SK-N-SH treated with all-trans-retinoic acid at 6 μM for 48 hours (cell line): Measurements from ENCODE around the gene ZNF343.

Experiments used
- ATAC-seq: fragments of 200-7000 bp; cut with Tn5 transposase; 3 replicates; pipeline ENCODE4 v1.9.1; 2020; ENCODE audit warnings: mild to moderate bottlenecking, moderate library complexity
- BACH2 ChIP-seq: fragments of 250-450 bp; sonication (Bioruptor Pico); IDR thresholded peaks from 2 replicates; pipeline ENCODE4 v1.9.0; 2021; ENCODE audit warnings: mild to moderate bottlenecking, borderline replicate concordance
- CSDC2 ChIP-seq: fragments of 250-450 bp; sonication (Bioruptor Pico); IDR thresholded peaks from 2 replicates; pipeline ENCODE4 v1.5.0; 2020; ENCODE audit warnings: mild to moderate bottlenecking, moderate library complexity
- ESRRG ChIP-seq: fragments of 250-450 bp; sonication (Bioruptor Pico); IDR thresholded peaks from 2 replicates; pipeline ENCODE4 v1.6.1; 2021; ENCODE audit warnings: mild to moderate bottlenecking
- GLIS3 ChIP-seq: fragments of 250-450 bp; sonication (Bioruptor Pico); IDR thresholded peaks from 2 replicates; pipeline ENCODE4 v1.5.0; 2020; ENCODE audit warnings: mild to moderate bottlenecking, moderate library complexity
- ISL1 ChIP-seq: fragments of 250-450 bp; sonication (Bioruptor Pico); IDR thresholded peaks from 2 replicates; pipeline ENCODE4 v2.1.2; 2022; ENCODE audit warnings: mild to moderate bottlenecking, moderate library complexity
- OSR1 ChIP-seq: fragments of 250-450 bp; sonication (Bioruptor Pico); IDR thresholded peaks from 2 replicates; pipeline ENCODE4 v1.8.0; 2022; ENCODE audit warnings: moderate library complexity, mild to moderate bottlenecking, inconsistent platforms
- PPARA ChIP-seq: fragments of 250-450 bp; sonication (Bioruptor Pico); IDR thresholded peaks from 2 replicates; pipeline ENCODE4 v1.5.0; 2020; ENCODE audit warnings: mild to moderate bottlenecking, borderline replicate concordance
- RARB ChIP-seq: fragments of 250-450 bp; sonication (Bioruptor Pico); IDR thresholded peaks from 2 replicates; pipeline ENCODE4 v1.8.0; 2021; ENCODE audit warnings: mild to moderate bottlenecking, moderate library complexity
- SNAI2 ChIP-seq: fragments of 250-450 bp; sonication (Bioruptor Pico); IDR thresholded peaks from 2 replicates; pipeline ENCODE4 v1.5.0; 2020; ENCODE audit warnings: mild to moderate bottlenecking, moderate library complexity
- TCF4 ChIP-seq: fragments of 250-450 bp; sonication (Bioruptor Pico); IDR thresholded peaks from 2 replicates; pipeline ENCODE4 v1.8.0; 2021; ENCODE audit warnings: mild to moderate bottlenecking, moderate library complexity, borderline replicate concordance
- TOX ChIP-seq: fragments of 250-450 bp; sonication (Bioruptor Pico); IDR thresholded peaks from 2 replicates; pipeline ENCODE4 v1.8.0; 2021; ENCODE audit warnings: mild to moderate bottlenecking, moderate library complexity, borderline replicate concordance
- ZFP3 ChIP-seq: fragments of 250-450 bp; sonication (Bioruptor Pico); IDR thresholded peaks from 2 replicates; pipeline ENCODE4 v1.5.0; 2020; ENCODE audit warnings: mild to moderate bottlenecking, moderate library complexity
- ZFP30 ChIP-seq: fragments of 450-650 bp; formaldehyde crosslinking; IDR thresholded peaks from 2 replicates; pipeline ENCODE4 v1.5.0; 2022; ENCODE audit warnings: mild to moderate bottlenecking, moderate library complexity
- ZNF565 ChIP-seq: fragments of 450-650 bp; formaldehyde crosslinking; conservative IDR thresholded peaks from 2 replicates; pipeline ENCODE4 v1.5.0; 2020; ENCODE audit warnings: low read depth, mild to moderate bottlenecking, moderate library complexity
- ZNF70 ChIP-seq: fragments of 450-650 bp; formaldehyde crosslinking; IDR thresholded peaks from 2 replicates; pipeline ENCODE4 v1.5.0; 2020; ENCODE audit warnings: mild to moderate bottlenecking, moderate library complexity
- ZNF8 ChIP-seq: fragments of 450-650 bp; formaldehyde crosslinking; IDR thresholded peaks from 2 replicates; pipeline ENCODE4 v1.5.0; 2020; ENCODE audit warnings: mild to moderate bottlenecking, moderate library complexity
- TF ChIP-seq, protein P1 (sequence below): fragments of 250-450 bp; sonication (Bioruptor Pico); IDR thresholded peaks from 2 replicates; pipeline ENCODE4 v1.8.0; 2020; ENCODE audit warnings: mild to moderate bottlenecking, moderate library complexity, borderline replicate concordance
- TF ChIP-seq, protein P2 (sequence below): fragments of 250-450 bp; sonication (Bioruptor Pico); IDR thresholded peaks from 2 replicates; pipeline ENCODE4 v1.5.1; 2021; ENCODE audit warnings: mild to moderate bottlenecking, moderate library complexity
- TF ChIP-seq, protein P3 (sequence below): fragments of 250-450 bp; sonication (Bioruptor Pico); IDR thresholded peaks from 2 replicates; pipeline ENCODE4 v1.5.1; 2020; ENCODE audit warnings: low read depth, mild to moderate bottlenecking, moderate library complexity

ZNF343 gene

DNA sequence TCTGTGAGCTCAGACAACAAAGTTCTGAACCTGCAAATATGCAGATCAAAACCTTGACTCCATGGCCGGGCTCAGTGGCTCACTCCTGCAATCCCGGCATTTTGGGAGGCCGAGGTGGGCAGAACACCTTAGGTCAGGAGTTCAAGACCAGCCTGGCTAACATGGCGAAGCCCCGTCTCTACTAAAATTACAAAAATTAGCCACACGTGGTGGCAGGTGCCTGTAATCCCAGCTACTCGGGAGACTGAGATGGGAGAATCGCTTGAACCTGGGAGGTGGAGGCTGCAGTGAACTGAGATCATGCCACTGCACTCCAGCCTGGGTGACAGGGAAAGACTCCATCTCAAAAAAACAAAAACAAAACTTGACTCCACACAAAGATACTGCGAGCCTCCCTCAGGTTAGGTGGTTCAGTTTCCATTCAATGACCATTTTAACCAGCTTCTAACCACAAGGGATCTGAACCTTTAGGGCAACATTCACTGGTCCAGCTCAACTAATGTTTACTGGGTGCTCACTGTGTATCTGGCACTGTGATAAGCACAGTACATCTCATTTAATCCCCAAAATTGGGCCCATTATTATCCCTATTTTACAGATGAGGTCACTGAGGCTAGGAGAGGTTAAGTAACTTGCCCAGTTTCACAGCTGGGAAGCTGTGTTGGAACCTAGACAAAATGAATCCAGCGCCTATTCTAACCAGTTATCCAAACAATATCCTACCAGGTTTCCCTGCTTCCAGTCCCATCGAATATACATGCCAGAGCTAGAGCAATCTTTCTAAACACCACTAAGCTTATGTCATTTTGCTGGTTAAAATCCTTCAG, 39.9 kb downstream of the ZNF343 start:
- no peak for TF ChIP-seq ZNF70
- TF ChIP-seq BACH2, result no peak
- TF ChIP-seq, protein P1, sequence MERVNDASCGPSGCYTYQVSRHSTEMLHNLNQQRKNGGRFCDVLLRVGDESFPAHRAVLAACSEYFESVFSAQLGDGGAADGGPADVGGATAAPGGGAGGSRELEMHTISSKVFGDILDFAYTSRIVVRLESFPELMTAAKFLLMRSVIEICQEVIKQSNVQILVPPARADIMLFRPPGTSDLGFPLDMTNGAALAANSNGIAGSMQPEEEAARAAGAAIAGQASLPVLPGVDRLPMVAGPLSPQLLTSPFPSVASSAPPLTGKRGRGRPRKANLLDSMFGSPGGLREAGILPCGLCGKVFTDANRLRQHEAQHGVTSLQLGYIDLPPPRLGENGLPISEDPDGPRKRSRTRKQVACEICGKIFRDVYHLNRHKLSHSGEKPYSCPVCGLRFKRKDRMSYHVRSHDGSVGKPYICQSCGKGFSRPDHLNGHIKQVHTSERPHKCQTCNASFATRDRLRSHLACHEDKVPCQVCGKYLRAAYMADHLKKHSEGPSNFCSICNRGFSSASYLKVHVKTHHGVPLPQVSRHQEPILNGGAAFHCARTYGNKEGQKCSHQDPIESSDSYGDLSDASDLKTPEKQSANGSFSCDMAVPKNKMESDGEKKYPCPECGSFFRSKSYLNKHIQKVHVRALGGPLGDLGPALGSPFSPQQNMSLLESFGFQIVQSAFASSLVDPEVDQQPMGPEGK (CRISPR knock-in tag), result no peak
- no peak for TF ChIP-seq ZFP3 (CRISPR knock-in tag)
- TF ChIP-seq TCF4 (CRISPR knock-in tag), result no peak
- TF ChIP-seq, protein P2, sequence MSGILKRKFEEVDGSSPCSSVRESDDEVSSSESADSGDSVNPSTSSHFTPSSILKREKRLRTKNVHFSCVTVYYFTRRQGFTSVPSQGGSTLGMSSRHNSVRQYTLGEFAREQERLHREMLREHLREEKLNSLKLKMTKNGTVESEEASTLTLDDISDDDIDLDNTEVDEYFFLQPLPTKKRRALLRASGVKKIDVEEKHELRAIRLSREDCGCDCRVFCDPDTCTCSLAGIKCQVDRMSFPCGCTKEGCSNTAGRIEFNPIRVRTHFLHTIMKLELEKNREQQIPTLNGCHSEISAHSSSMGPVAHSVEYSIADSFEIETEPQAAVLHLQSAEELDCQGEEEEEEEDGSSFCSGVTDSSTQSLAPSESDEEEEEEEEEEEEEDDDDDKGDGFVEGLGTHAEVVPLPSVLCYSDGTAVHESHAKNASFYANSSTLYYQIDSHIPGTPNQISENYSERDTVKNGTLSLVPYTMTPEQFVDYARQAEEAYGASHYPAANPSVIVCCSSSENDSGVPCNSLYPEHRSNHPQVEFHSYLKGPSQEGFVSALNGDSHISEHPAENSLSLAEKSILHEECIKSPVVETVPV, result no peak
- TF ChIP-seq ISL1 (CRISPR knock-in tag), result no peak
- no peak for ATAC-seq

DNA sequence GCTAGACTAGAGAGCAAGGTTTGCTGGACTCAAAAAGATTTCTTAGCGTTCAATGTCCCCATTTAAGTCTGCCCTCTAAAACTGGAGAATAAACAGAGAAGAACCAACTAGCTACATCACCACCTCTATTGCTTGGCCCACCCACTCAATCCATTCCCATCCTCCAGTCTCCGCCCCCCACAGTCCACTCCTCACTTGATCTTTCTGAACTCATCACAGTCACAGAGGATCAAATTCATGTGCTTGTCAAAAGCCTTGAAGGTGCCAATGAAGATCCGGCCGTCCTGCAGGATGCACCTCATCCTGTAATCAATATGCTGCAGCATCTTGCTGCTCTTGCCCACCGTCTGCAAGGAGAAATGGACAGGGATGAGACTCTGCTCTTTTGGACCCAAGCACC, 41.3 kb downstream of the ZNF343 start:
- ATAC-seq, result no peak
- TF ChIP-seq, protein P1 (CRISPR knock-in tag), result no peak
- TF ChIP-seq TCF4 (CRISPR knock-in tag), result no peak
- TF ChIP-seq GLIS3, result no peak
- TF ChIP-seq ESRRG (CRISPR knock-in tag), result no peak
- TF ChIP-seq ZFP3 (CRISPR knock-in tag), result no peak
- TF ChIP-seq TOX (CRISPR knock-in tag), result no peak
- no peak for TF ChIP-seq ZNF8 (CRISPR knock-in tag)
- TF ChIP-seq SNAI2 (CRISPR knock-in tag), result no peak
- TF ChIP-seq PPARA, result no peak
- no peak for TF ChIP-seq RARB (CRISPR knock-in tag)
- no peak for TF ChIP-seq BACH2
- TF ChIP-seq ISL1 (CRISPR knock-in tag), result no peak
- no peak for TF ChIP-seq ZNF565 (CRISPR knock-in tag)

DNA sequence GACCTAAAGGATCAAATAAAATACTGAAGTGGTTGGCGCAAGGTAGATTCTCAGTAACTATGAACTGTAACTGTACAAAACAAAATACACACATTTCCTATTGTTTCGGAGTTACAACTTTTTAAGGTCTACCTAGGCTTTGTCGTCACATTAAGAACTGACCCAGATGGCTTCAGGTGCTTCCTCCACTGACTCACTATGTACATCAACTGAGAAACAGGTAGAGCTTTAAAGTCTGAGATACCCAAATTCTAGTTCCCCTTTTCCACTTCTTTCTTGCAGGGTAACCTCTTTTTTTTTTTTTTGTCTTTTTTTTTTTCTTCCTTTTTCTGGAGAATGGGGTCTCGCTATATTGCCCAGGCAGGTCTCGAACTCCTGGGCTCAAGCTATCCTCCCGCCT, 43.6 kb downstream of the ZNF343 start:
- TF ChIP-seq ZFP30 (CRISPR knock-in tag) (no peak), CSDC2 (CRISPR knock-in tag) (no peak), RARB (CRISPR knock-in tag) (no peak), ESRRG (CRISPR knock-in tag) (no peak), OSR1 (CRISPR knock-in tag) (no peak)
- TF ChIP-seq, protein P1 (CRISPR knock-in tag), result no peak
- TF ChIP-seq, protein P3, sequence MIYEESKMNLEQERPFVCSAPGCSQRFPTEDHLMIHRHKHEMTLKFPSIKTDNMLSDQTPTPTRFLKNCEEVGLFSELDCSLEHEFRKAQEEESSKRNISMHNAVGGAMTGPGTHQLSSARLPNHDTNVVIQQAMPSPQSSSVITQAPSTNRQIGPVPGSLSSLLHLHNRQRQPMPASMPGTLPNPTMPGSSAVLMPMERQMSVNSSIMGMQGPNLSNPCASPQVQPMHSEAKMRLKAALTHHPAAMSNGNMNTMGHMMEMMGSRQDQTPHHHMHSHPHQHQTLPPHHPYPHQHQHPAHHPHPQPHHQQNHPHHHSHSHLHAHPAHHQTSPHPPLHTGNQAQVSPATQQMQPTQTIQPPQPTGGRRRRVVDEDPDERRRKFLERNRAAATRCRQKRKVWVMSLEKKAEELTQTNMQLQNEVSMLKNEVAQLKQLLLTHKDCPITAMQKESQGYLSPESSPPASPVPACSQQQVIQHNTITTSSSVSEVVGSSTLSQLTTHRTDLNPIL (CRISPR knock-in tag), result no peak
- TF ChIP-seq, all 23 proteins: peak for 0
- no peak for ATAC-seq
